OCI-LY1 (cell line): ENCODE data around the gene ADCY2.

ENCODE experiments used
- H2AFZ ChIP-seq: fragments of 200-600 bp; sonication (generic), shearing (Covaris generic); 2 replicates; pipeline ENCODE4 v1.6.0; 2014; ENCODE audit warnings: antibody characterized with exemption, mild to moderate bottlenecking, low read length
- H3F3A ChIP-seq: fragments of 200-600 bp; sonication (generic), shearing (Covaris generic); 2 replicates; pipeline ENCODE4 v1.6.0; 2014; ENCODE audit warnings: mild to moderate bottlenecking, antibody characterized with exemption, low read length, moderate library complexity; ENCODE audit not compliant: insufficient read depth
- H3K27ac ChIP-seq: fragments of 200-600 bp; sonication (generic); 2 replicates; pipeline ENCODE4 v1.5.1; 2014; ENCODE audit warnings: low read length, mixed run types, mild to moderate bottlenecking, low read depth; ENCODE audit not compliant: poor library complexity, severe bottlenecking
- H3K27me3 ChIP-seq: fragments of 200-600 bp; sonication (generic); 2 replicates; pipeline ENCODE4 v1.6.0; 2014; ENCODE audit warnings: antibody characterized with exemption, mild to moderate bottlenecking, low read length, moderate library complexity; ENCODE audit not compliant: insufficient read depth
- H3K36me3 ChIP-seq: fragments of 200-600 bp; sonication (generic); 2 replicates; pipeline ENCODE4 v1.6.1; 2014; ENCODE audit warnings: mild to moderate bottlenecking, antibody characterized with exemption, low read length, moderate library complexity, mixed read lengths; ENCODE audit not compliant: insufficient read depth
- H3K4me1 ChIP-seq: fragments of 200-600 bp; sonication (generic); 2 replicates; pipeline ENCODE4 v1.5.1; 2014; ENCODE audit warnings: mild to moderate bottlenecking, low read length, moderate library complexity; ENCODE audit not compliant: insufficient read depth, severe bottlenecking
- H3K4me2 ChIP-seq: fragments of 200-600 bp; sonication (generic), shearing (Covaris generic); 2 replicates; pipeline ENCODE4 v1.6.1; 2014; ENCODE audit warnings: low read length
- H3K4me3 ChIP-seq: fragments of 200-600 bp; sonication (generic); 2 replicates; pipeline ENCODE4 v1.5.1; 2014; ENCODE audit warnings: low read length, low read depth, mild to moderate bottlenecking, mixed read lengths; ENCODE audit not compliant: poor library complexity, severe bottlenecking
- H3K79me2 ChIP-seq: fragments of 200-600 bp; shearing (Covaris generic); 2 replicates; pipeline ENCODE4 v1.6.1; 2016; ENCODE audit warnings: mixed run types, low read length, mixed read lengths; ENCODE audit not compliant: insufficient read depth
- H3K9ac ChIP-seq: fragments of 200-600 bp; sonication (generic), shearing (Covaris generic); 2 replicates; pipeline ENCODE4 v1.6.1; 2014; ENCODE audit warnings: mild to moderate bottlenecking, low read length, mixed read lengths
- H3K9me2 ChIP-seq: fragments of 200-600 bp; sonication (generic), shearing (Covaris generic); 2 replicates; pipeline ENCODE4 v1.6.1; 2014; ENCODE audit warnings: low read depth, mild to moderate bottlenecking, low read length, mixed read lengths
- H3K9me3 ChIP-seq: fragments of 200-600 bp; shearing (Covaris generic); 2 replicates; pipeline ENCODE4 v1.6.1; 2014; ENCODE audit warnings: low read length, mixed read lengths
- H4K20me1 ChIP-seq: fragments of 200-600 bp; sonication (generic), shearing (Covaris generic); 2 replicates; pipeline ENCODE4 v1.6.0; 2016; ENCODE audit warnings: mild to moderate bottlenecking, low read length; ENCODE audit not compliant: insufficient read depth
- EZH2 ChIP-seq: fragments of 200-600 bp; sonication (generic), shearing (Covaris generic); IDR thresholded peaks from 2 replicates; pipeline ENCODE4 v1.8.0; 2017; ENCODE audit warnings: borderline replicate concordance, mixed run types, mild to moderate bottlenecking, antibody characterized with exemption, low read length, moderate library complexity, mixed read lengths
- TF ChIP-seq, protein P1 (sequence below): fragments of 200-600 bp; sonication (generic), shearing (Covaris generic); IDR thresholded peaks from 2 replicates; pipeline ENCODE4 v1.5.1; 2017; ENCODE audit warnings: mild to moderate bottlenecking, antibody characterized with exemption, low read length, moderate library complexity, mixed read lengths

The ADCY2 gene

GRCh38 chr5:7811715-7812114 is 415.8 kb downstream of the ADCY2 start:
- Histone ChIP-seq H3K4me2 (no peak overlapping the region), H4K20me1 (no peaks in the 10 kb centered on the region), H3K27ac (no peak overlapping the region), H3K9ac (no peak overlapping the region), H3K4me1 (no peaks in the 10 kb centered on the region), H3K36me3 (no peaks in the 10 kb centered on the region), H2AFZ (no peak overlapping the region), H3F3A (no peaks in the 10 kb centered on the region), H3K79me2 (no peaks in the 10 kb centered on the region), H3K27me3 (no peaks in the 10 kb centered on the region), H3K4me3 (no peak overlapping the region), H3K9me2 (no peaks in the 10 kb centered on the region), H3K9me3 (no peaks in the 10 kb centered on the region)
- TF ChIP-seq, protein P1, sequence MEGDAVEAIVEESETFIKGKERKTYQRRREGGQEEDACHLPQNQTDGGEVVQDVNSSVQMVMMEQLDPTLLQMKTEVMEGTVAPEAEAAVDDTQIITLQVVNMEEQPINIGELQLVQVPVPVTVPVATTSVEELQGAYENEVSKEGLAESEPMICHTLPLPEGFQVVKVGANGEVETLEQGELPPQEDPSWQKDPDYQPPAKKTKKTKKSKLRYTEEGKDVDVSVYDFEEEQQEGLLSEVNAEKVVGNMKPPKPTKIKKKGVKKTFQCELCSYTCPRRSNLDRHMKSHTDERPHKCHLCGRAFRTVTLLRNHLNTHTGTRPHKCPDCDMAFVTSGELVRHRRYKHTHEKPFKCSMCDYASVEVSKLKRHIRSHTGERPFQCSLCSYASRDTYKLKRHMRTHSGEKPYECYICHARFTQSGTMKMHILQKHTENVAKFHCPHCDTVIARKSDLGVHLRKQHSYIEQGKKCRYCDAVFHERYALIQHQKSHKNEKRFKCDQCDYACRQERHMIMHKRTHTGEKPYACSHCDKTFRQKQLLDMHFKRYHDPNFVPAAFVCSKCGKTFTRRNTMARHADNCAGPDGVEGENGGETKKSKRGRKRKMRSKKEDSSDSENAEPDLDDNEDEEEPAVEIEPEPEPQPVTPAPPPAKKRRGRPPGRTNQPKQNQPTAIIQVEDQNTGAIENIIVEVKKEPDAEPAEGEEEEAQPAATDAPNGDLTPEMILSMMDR: no peak
- TF ChIP-seq EZH2: no peak

GRCh38 chr5:7813007-7813406 is 417.1 kb downstream of the ADCY2 start:
- no peak for TF ChIP-seq EZH2
- TF ChIP-seq, protein P1: no peak
- H4K20me1 ChIP-seq: no peaks in the 10 kb centered on the region
- H3K9me2 ChIP-seq: no peaks in the 10 kb centered on the region
- H3K27me3 ChIP-seq: no peaks in the 10 kb centered on the region
- no peak overlapping the region for H3K27ac ChIP-seq
- no peaks in the 10 kb centered on the region for H3K79me2 ChIP-seq
- H3K9ac ChIP-seq: no peak overlapping the region
- H3F3A ChIP-seq: no peaks in the 10 kb centered on the region
- H3K9me3 ChIP-seq: no peaks in the 10 kb centered on the region
- H3K4me1 ChIP-seq: no peaks in the 10 kb centered on the region
- no peak overlapping the region for H3K4me3 ChIP-seq
- H3K4me2 ChIP-seq: no peak overlapping the region
- H2AFZ ChIP-seq: no peak overlapping the region
- H3K36me3 ChIP-seq: no peaks in the 10 kb centered on the region

DNA sequence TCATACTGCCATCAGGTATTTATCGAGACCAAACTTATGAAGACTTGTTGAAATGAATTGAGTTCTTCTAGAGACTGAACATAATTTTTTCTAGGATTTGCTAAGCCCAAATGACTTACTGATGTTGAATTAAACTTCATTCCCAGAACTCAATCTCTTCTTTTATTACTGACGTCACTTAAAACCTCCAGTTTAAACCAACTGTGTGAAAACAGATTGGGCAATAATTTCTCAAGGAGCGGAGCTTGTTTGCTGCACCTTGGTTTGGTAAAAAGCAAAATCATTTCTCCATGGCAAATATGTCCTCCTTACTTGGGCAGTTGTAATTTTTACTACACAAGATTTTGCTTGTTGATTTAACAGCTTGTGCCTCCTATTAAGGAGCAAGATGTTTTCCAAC is 417.6 kb downstream of the ADCY2 start:
- Histone ChIP-seq H3K79me2 (no peaks in the 10 kb centered on the region), H3K4me1 (no peaks in the 10 kb centered on the region), H3K4me2 (no peak overlapping the region), H3K27ac (no peak overlapping the region), H2AFZ (no peak overlapping the region), H3K9ac (no peak overlapping the region), H3K9me2 (no peaks in the 10 kb centered on the region), H3K36me3 (no peaks in the 10 kb centered on the region), H4K20me1 (no peaks in the 10 kb centered on the region), H3K9me3 (no peaks in the 10 kb centered on the region), H3K27me3 (no peaks in the 10 kb centered on the region), H3F3A (no peaks in the 10 kb centered on the region), H3K4me3 (no peak overlapping the region)
- TF ChIP-seq, protein P1: no peak
- TF ChIP-seq EZH2: no peak
